Measurements from ENCODE around the gene NTN1.

DNA sequence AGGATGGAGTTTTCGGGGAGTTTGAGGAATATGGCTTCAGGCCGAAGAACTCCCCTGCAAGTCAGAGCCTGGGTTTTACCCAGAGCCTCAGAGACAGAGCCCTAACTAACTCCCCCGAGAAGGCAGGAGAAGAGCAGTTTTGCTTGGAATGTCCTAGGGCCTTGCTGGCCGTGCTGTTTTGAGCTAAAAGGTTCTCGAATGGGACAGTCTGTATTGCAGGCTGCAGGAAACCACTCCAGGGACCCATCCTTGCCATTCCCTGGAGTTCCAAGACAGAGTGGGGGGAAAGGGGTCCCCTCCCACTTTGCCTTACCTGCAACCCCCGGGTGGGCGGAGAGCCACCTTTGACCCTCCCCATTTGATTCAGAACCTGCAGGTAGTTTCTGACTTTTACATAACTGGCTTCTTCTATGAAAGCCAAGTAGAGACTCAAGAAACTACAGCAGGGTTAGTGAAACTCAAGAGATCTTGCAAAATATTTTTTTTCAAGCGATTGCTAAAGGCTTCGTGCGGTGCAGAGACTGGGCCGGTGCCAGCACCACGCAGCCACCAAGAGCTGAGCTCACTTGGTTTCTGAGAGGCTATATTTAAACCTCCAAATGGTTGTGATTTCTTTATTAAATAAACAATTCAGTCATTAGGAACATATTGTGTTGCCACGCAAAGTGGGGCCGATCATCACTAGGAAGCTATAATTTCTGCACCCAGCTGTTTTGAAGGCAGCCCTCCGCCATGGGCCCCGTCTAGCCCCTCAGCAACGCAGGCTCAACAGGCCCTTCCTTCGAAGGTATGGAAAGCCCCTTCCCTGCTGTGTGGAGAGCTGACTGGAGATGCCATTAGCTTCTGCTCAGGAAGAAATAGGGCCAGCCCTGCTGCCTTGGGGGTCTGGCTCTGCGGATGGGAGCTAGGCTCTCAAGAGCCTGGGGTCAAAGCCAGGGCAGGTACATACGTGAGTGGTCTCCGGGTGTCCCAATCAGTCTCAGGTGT lies 223.0 kb downstream of the NTN1 start:
- no peak for TF ChIP-seq EZH2 (IDR thresholded peaks at IDR 0.05)
- TF ChIP-seq POLR2AphosphoS5 (IDR thresholded peaks at IDR 0.05; ENCODE audit: borderline replicate concordance, low read depth, low read length): no peak
